Mucosa of descending colon (tissue), 3 donors: ENCODE measurements around the gene ITFG1. TPM values are rescaled to one million over a fixed set of nuclear protein-coding genes. Genes with fewer than 3 reads are reported as not detected.

Experiments used
- ATAC-seq: fragments of 200-7000 bp; cut with Tn5 transposase; one replicate; pipeline ENCODE4 v1.9.1; 2020; ENCODE audit warnings: mild to moderate bottlenecking, moderate library complexity
- DNase-seq, 3 donors: peaks; one replicate each; pipeline ENCODE4 v3.0.0-alpha.2; 2020
- H3K36me3 ChIP-seq: fragments of 200-600 bp; one replicate; pipeline ENCODE4 v1.8.0; 2021; ENCODE audit warnings: low read depth, mild to moderate bottlenecking
- H3K4me1 ChIP-seq: fragments of 200-600 bp; one replicate; pipeline ENCODE4 v1.8.0; 2021; ENCODE audit warnings: low read depth, mild to moderate bottlenecking
- H3K4me3 ChIP-seq: fragments of 200-600 bp; one replicate; pipeline ENCODE4 v1.8.0; 2021; ENCODE audit warnings: mild to moderate bottlenecking
- H3K9me3 ChIP-seq: fragments of 200-600 bp; one replicate; pipeline ENCODE4 v1.8.0; 2021; ENCODE audit warnings: mild to moderate bottlenecking
- CTCF ChIP-seq: fragments of 200-600 bp; IDR thresholded peaks from one replicate; pipeline ENCODE4 v1.8.0; 2022; ENCODE audit warnings: antibody characterized with exemption, mild to moderate bottlenecking
- intact Hi-C, 2 donors: fragments of 100-400 bp; cut with DNase I in 1 of 2; cut with micrococcal nuclease in 1 of 2; formaldehyde crosslinking; loops; one replicate each; pipeline versions ENCODE4 v1.11.0 to v1.11.1; 2022; cut with DNase I, micrococcal nuclease
- total RNA-seq, 3 donors: library from RNA; stranded (reverse); fragmentation: NEBNext Ultra II Directional in 2 of 3; extraction: Animal tissue kit (Norgen Biotek cat#: 25700) in 2 of 3; gene quantifications; one replicate each; pipeline versions ENCODE4 v1.2.1 to v1.2.4, GENCODE V29; 2021 to 2023
- donor health status: DM: no; HTN: no; CAD: no; lungs with moderate emphysema.
- donor health status: DM: no; HTN: no; CAD: no.
- donor health status: DM: no; HTN: yes; CAD: no.

The ITFG1 gene
- total RNA-seq, 3 donors from 2014 or later: 53.7 to 82.7 (median 73.9) TPM

DNA sequence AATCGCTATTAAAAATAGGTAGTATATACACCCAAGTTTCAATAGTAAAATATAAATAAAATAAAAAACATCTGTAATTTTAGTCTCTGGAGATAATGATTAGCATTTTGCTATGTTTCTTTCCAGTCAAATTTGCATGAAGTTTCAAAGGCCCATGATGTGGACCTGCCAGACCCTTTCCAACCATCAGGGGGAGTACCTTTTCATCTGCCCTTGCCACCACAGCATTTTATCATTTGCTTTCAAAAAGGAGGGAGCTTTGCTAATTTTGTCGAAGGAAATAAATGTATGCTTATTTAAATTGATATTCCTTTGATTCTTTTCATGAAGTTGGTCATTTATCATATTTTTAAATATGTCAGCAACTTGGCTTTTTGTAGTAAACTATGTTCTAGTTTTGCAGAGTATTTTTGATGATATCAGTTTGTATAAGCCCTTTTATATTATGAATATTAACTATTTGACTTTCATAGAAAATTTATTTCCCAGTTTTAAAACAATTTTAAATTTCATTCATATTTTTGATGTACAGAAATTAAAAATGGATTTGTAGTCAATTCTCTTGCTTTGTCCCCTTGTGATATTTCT lies 201.9 kb downstream of the ITFG1 start:
- Histone ChIP-seq H3K36me3 (no peaks in the 10 kb centered on the region), H3K4me3 (no peak overlapping the region), H3K9me3 (no peaks in the 10 kb centered on the region), H3K4me1 (no peaks in the 10 kb centered on the region)
- intact Hi-C loops: no loop called here
- peak; percentile 15 for TF ChIP-seq CTCF
- DNase-seq (peak in 1 of 3 donors; percentile 18), ATAC-seq (peak; percentile 31)

DNA sequence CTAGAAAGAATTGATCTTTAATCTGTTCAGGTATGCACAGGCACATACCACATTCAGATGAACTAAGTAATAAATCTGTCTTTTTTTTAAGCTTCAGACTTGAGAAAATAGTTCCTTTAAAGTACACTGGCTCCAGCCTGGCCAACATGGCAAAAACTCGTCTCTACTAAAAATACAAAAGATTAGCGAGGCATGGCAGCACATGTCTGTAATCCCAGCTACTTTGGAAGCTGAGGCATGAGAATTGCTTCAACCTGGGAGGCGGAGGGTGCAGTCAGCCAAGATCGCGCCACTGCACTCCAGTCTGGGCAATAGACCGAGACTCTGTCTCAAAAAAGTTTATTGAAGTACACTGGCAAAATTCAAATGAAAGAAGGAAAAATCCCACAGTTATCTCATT lies 206.1 kb downstream of the ITFG1 start:
- no peak for DNase-seq
- Histone ChIP-seq H3K4me1 (no peaks in the 10 kb centered on the region), H3K36me3 (no peaks in the 10 kb centered on the region), H3K4me3 (no peak overlapping the region), H3K9me3 (no peaks in the 10 kb centered on the region)
- intact Hi-C loops: no loop called here
- ATAC-seq: no peak
- no peak for TF ChIP-seq CTCF

DNA sequence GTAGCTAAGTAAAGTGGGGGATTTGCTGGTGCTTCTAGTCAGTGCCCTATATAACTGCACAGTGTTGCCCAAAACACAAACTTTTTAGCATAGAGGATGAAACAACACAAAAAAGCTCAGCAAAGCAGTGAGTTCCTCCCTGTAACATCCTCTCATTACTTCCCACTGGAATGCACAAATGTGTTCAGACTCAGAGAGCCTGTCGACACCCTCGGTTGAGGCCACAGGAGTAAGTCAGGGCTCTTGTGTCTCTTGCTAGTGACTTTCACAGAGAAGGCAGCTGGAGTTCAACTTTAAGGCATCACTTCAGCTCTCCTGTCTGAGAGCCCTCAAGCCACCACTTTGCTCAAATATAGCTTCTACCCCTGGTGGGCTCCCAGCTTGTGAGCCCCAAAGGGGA lies 209.9 kb downstream of the ITFG1 start:
- H3K4me1 ChIP-seq: no peaks in the 10 kb centered on the region
- H3K36me3 ChIP-seq: no peaks in the 10 kb centered on the region
- intact Hi-C loops: no loop called here
- no peak overlapping the region for H3K4me3 ChIP-seq
- no peaks in the 10 kb centered on the region for H3K9me3 ChIP-seq
- no peak for ATAC-seq
- no peak for TF ChIP-seq CTCF
- DNase-seq: no peak

GRCh38 chr16:47247690-47248089 lies 213.2 kb downstream of the ITFG1 start:
- no peak for DNase-seq
- ATAC-seq: no peak
- no peaks in the 10 kb centered on the region for H3K4me1 ChIP-seq
- TF ChIP-seq CTCF: no peak
- intact Hi-C loops: no loop called here
- H3K4me3 ChIP-seq: no peak overlapping the region
- H3K9me3 ChIP-seq: no peaks in the 10 kb centered on the region
- H3K36me3 ChIP-seq: no peaks in the 10 kb centered on the region

GRCh38 chr16:47244206-47244605 lies 216.7 kb downstream of the ITFG1 start:
- Histone ChIP-seq H3K4me1 (no peaks in the 10 kb centered on the region), H3K4me3 (no peak overlapping the region), H3K9me3 (no peaks in the 10 kb centered on the region), H3K36me3 (no peaks in the 10 kb centered on the region)
- ATAC-seq: no peak
- no peak for TF ChIP-seq CTCF
- intact Hi-C loops: no loop called here
- no peak for DNase-seq

- no peak for TF ChIP-seq CTCF
- Histone ChIP-seq H3K36me3 (no peaks in the 10 kb centered on the region), H3K4me1 (no peaks in the 10 kb centered on the region), H3K9me3 (no peaks in the 10 kb centered on the region), H3K4me3 (no peak overlapping the region)
- no peak for DNase-seq
- intact Hi-C loops: no loop called here
- no peak for ATAC-seq
Observed at GRCh38 chr16:47241061-47241460, 219.8 kb downstream of the ITFG1 start.
